Measurements from ENCODE around the gene UPB1.

The UPB1 gene

GRCh38 chr22:24466716-24467328, 28.3 kb upstream of the UPB1 start:
- no peak for TF ChIP-seq CTCF (IDR thresholded peaks at IDR 0.05)

GRCh38 chr22:24467340-24467739, 27.8 kb upstream of the UPB1 start:
- TF ChIP-seq CTCF (IDR thresholded peaks at IDR 0.05), result no peak

- TF ChIP-seq CTCF (IDR thresholded peaks at IDR 0.05), result no peak
Measured at GRCh38 chr22:24471570-24471969, 23.6 kb upstream of the UPB1 start.

- TF ChIP-seq CTCF (IDR thresholded peaks at IDR 0.05), result no peak
Measured at GRCh38 chr22:24473284-24473683, 21.8 kb upstream of the UPB1 start.

- no peak for TF ChIP-seq CTCF (IDR thresholded peaks at IDR 0.05)
Measured at GRCh38 chr22:24474221-24474620, 20.9 kb upstream of the UPB1 start.

- TF ChIP-seq CTCF (IDR thresholded peaks at IDR 0.05), result no peak
Measured at GRCh38 chr22:24474649-24475255, 20.4 kb upstream of the UPB1 start.

- TF ChIP-seq CTCF (IDR thresholded peaks at IDR 0.05), result no peak
Measured at GRCh38 chr22:24481641-24482040, 13.5 kb upstream of the UPB1 start.

GRCh38 chr22:24482575-24482974, 12.6 kb upstream of the UPB1 start:
- no peak for TF ChIP-seq CTCF (IDR thresholded peaks at IDR 0.05)

Data from LNCAP (cell line).